Lung (tissue), 5 donors: Measurements from ENCODE around the gene GOLGA8O. TPM values are rescaled to one million over a fixed set of nuclear protein-coding genes. Genes with fewer than 3 reads are reported as not detected.

Experiments used
- polyA plus RNA-seq, 2 donors: library from polyadenylated mRNA; stranded (reverse); fragments of 200-250 nt; gene quantifications; one replicate each; pipeline ENCODE4 v1.2.1, GENCODE V29; 2013
- small RNA-seq: library from RNA; depleted of rRNA; stranded (forward); fragments of <200 nt; gene quantifications from one replicate; pipeline ENCODE3, GENCODE V24; 2014; ENCODE audit warnings: low replicate concordance
- total RNA-seq, 2 donors: library from RNA; depleted of rRNA in 1 of 2; stranded (reverse); fragments of >200 nt in 1 of 2; gene quantifications; one replicate each; pipeline ENCODE4 v1.2.1, GENCODE V29; 2014 to 2021
- donor health status: Bipolar disorder and iron deficiency.
- donor health status: healthy.
- donor health status: DM: yes; HTN: yes; CAD: no.

The GOLGA8O gene
- total and polyA plus RNA-seq, 4 donors = 0.22 to 3.2 (median 0.42) TPM; not detected in 1

Small RNA genes lying within 50 kb of the gene (small RNA-seq; reads per million reads assigned to genes)
- gene AC135983.5 (not detected), gene RF00096 (not detected), gene RN7SL539P (not detected)

Other genes with a start within 250 kb of the GOLGA8O start
- 1 to 10 TPM in 1 of 2 donors, under 1 TPM in 1; 0.65 to 2.5 TPM for gene GOLGA8K, start 52.3 kb downstream of the GOLGA8O start, total RNA-seq
- gene GOLGA8K, start 52.3 kb downstream of the GOLGA8O start, polyA plus RNA-seq = under 1 TPM; 0.30 to 0.41 TPM
- 10 to 100 TPM; 11.1 to 19.0 TPM for gene GOLGA8N, start 137.8 kb upstream of the GOLGA8O start, total RNA-seq
- 10 to 100 TPM in 1 of 2 donors, 1 to 10 TPM in 1; 2.0 to 11.6 TPM for gene GOLGA8N, start 137.8 kb upstream of the GOLGA8O start, polyA plus RNA-seq
- gene ARHGAP11A, start 159.9 kb upstream of the GOLGA8O start, total RNA-seq = 1 to 10 TPM; 2.7 to 8.5 TPM
- gene ARHGAP11A, start 159.9 kb upstream of the GOLGA8O start, polyA plus RNA-seq = 1 to 10 TPM; 1.4 to 2.0 TPM
- 1 to 10 TPM in 1 of 2 donors, under 1 TPM in 1; 0.77 to 4.9 TPM for gene SCG5, start 186.1 kb upstream of the GOLGA8O start, total RNA-seq
- gene SCG5, start 186.1 kb upstream of the GOLGA8O start, polyA plus RNA-seq = 1 to 10 TPM in 1 of 2 donors, under 1 TPM in 1; 0.82 to 1.1 TPM